Tibial nerve (tissue), 4 donors: ENCODE data around the gene PDIA6.

ENCODE experiments used
- EP300 ChIP-seq, 2 donors: sonication (generic); formaldehyde crosslinking; IDR thresholded peaks; one replicate each; pipeline ENCODE4 v1.6.1; 2017; ENCODE audit warnings: antibody characterized with exemption in 2 of 2, mild to moderate bottlenecking in 1 of 2
- POLR2A ChIP-seq, 2 donors: fragments of 450-650 bp; IDR thresholded peaks; one replicate each; pipeline ENCODE4 v1.6.1; 2017; ENCODE audit warnings: antibody characterized with exemption in 2 of 2, mild to moderate bottlenecking in 2 of 2, moderate library complexity in 2 of 2
- TF ChIP-seq, protein P1 (sequence below), 5 experiments: fragments of 200-600 bp in 3 of 5; fragments of 450-650 bp in 2 of 5; sonication (generic) in 3 of 5; IDR thresholded peaks; one replicate each; pipeline ENCODE4 v1.5.1; 2016 to 2019; ENCODE audit warnings: antibody characterized with exemption in 5 of 5, mild to moderate bottlenecking in 3 of 5, moderate library complexity in 2 of 5

DNA sequence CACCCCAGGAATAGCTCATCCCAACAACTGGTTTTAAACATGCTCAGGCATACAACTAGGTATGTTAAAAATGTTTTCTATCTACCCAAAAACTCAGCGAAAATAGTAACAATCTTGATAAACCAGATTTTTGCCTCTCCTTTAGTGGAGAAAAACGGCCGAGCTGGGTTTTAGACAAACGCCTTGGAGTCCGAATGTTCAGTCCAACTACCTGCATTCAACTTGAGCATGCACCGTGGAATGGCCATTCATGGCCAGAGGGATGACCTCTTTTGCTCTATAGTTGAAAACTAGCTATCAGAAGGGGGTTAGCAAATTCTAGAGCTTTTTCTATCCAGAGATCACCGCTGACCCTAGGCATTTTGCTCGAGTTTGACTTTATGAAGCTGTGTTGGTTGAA, 30.8 kb downstream of the PDIA6 start:
- TF ChIP-seq, protein P1, sequence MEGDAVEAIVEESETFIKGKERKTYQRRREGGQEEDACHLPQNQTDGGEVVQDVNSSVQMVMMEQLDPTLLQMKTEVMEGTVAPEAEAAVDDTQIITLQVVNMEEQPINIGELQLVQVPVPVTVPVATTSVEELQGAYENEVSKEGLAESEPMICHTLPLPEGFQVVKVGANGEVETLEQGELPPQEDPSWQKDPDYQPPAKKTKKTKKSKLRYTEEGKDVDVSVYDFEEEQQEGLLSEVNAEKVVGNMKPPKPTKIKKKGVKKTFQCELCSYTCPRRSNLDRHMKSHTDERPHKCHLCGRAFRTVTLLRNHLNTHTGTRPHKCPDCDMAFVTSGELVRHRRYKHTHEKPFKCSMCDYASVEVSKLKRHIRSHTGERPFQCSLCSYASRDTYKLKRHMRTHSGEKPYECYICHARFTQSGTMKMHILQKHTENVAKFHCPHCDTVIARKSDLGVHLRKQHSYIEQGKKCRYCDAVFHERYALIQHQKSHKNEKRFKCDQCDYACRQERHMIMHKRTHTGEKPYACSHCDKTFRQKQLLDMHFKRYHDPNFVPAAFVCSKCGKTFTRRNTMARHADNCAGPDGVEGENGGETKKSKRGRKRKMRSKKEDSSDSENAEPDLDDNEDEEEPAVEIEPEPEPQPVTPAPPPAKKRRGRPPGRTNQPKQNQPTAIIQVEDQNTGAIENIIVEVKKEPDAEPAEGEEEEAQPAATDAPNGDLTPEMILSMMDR (IDR thresholded peaks at IDR 0.05): no peak
- TF ChIP-seq POLR2A (IDR thresholded peaks at IDR 0.05) (no peak), EP300 (IDR thresholded peaks at IDR 0.05) (no peak)
